Psoas muscle (tissue), 8 donors: ENCODE results near the gene DLG3. TPM values are rescaled to one million over a fixed set of nuclear protein-coding genes. Genes with fewer than 3 reads are reported as not detected.
"Not testable (repeated sequence)": the region's sequence is repeated elsewhere in the genome, so short reads cannot be mapped to it uniquely, and the experiment has no call there.

Source experiments
- ATAC-seq, 4 donors: fragments of 200-7000 bp; cut with Tn5 transposase; one replicate each; pipeline ENCODE4 v1.9.1; 2020; ENCODE audit warnings: moderate library complexity in 3 of 4, mild to moderate bottlenecking in 2 of 4
- DNase-seq, 2 donors: peaks; one replicate each; pipeline ENCODE4 v3.0.0-alpha.2; 2020
- H3K27ac ChIP-seq: fragments of 200-600 bp; one replicate; pipeline ENCODE4 v1.8.0; 2022
- H3K27me3 ChIP-seq, 3 donors: fragments of 200-600 bp in 1 of 3; one replicate each; pipeline versions ENCODE4 v1.6.1 to v1.8.0; 2013 to 2022; ENCODE audit warnings: low read length in 2 of 3, mild to moderate bottlenecking in 2 of 3, moderate library complexity in 1 of 3; ENCODE audit not compliant: insufficient read depth in 3 of 3
- H3K36me3 ChIP-seq, 2 donors: fragments of 200-600 bp in 1 of 2; one replicate each; pipeline versions ENCODE4 v1.6.1 to v1.8.0; 2013 to 2022; ENCODE audit warnings: low read depth in 1 of 2, mild to moderate bottlenecking in 1 of 2, moderate library complexity in 1 of 2; ENCODE audit not compliant: insufficient read depth in 1 of 2
- H3K4me1 ChIP-seq: fragments of 200-600 bp; one replicate; pipeline ENCODE4 v1.8.0; 2022
- H3K4me3 ChIP-seq: fragments of 200-600 bp; one replicate; pipeline ENCODE4 v1.8.0; 2022; ENCODE audit warnings: mild to moderate bottlenecking
- H3K9me3 ChIP-seq: fragments of 200-600 bp; one replicate; pipeline ENCODE4 v1.8.0; 2022
- CTCF ChIP-seq: fragments of 200-600 bp; IDR thresholded peaks from one replicate; pipeline ENCODE4 v1.8.0; 2022; ENCODE audit warnings: antibody characterized with exemption
- WGBS, 3 donors: extraction: QIAGEN DNeasy Blood & Tissue Kit; methylation state at CpG; one replicate each; pipeline versions ENCODE4 v1.1.6 to v1.1.7; 2013; 5-methylcytosine and 5-hydroxymethylcytosine counted together
- intact Hi-C, 2 donors: fragments of 100-400 bp; cut with DNase I; formaldehyde crosslinking; loops; one replicate each; pipeline versions ENCODE4 v1.11.0 to v1.14.2; 2022
- polyA plus RNA-seq, 3 donors: library from polyadenylated mRNA; stranded (reverse); fragments of 200-250 nt; gene quantifications; one replicate each; pipeline ENCODE4 v1.2.3, GENCODE V29; 2013
- total RNA-seq, 4 donors: library from RNA; stranded (reverse); fragmentation: NEBNext Ultra II Directional in 2 of 4; extraction: Animal tissue kit (Norgen Biotek cat#: 25700) in 2 of 4; gene quantifications; one replicate each; pipeline versions ENCODE4 v1.2.1 to v1.2.4, GENCODE V29; 2021 to 2023
- donor health status: healthy with polysubstance abuse.
- donor health status: DM: no; HTN: no; CAD: no; lungs with moderate emphysema.
- donor health status: Bipolar disorder and iron deficiency.
- donor health status: healthy.
- donor health status: DM: yes; HTN: yes; CAD: no.
- donor health status: DM: no; HTN: no; CAD: no.
- donor health status: DM: no; HTN: no; CAD: no.
- donor health status: DM: yes; HTN: yes; CAD: no.

DLG3 gene
- total and polyA plus RNA-seq, 7 donors: 0.27 to 1.6 (median 1.2) TPM

- DNase-seq (no peak), ATAC-seq (no peak)
- Histone ChIP-seq H3K4me3 (no peak overlapping the region), H3K36me3 (no peaks in the 10 kb centered on the region), H3K9me3 (no peaks in the 10 kb centered on the region), H3K4me1 (no peaks in the 10 kb centered on the region), H3K27ac (no peak overlapping the region), H3K27me3 (peaks cover 0 to 19% (median 0%) of the 10 kb centered on the region in 3 donors)
- intact Hi-C loops: no loop called here
- TF ChIP-seq CTCF: no peak
- whole genome bisulfite sequencing, 3 donors: 46 to 50% (median 48%) methylated on average over 5 to 6 of the region's 6 CpGs
Observed at GRCh38 chrX:70508296-70508911, 63.8 kb downstream of the DLG3 start.

GRCh38 chrX:70509078-70509477 is 64.4 kb downstream of the DLG3 start:
- Histone ChIP-seq H3K4me1 (no peaks in the 10 kb centered on the region), H3K27me3 (peaks cover 0 to 19% (median 0%) of the 10 kb centered on the region in 3 donors), H3K36me3 (no peaks in the 10 kb centered on the region), H3K4me3 (no peak overlapping the region), H3K27ac (no peak overlapping the region), H3K9me3 (no peaks in the 10 kb centered on the region)
- ATAC-seq: no peak
- 71 to 81% (median 79%) methylated on average over 4 of the region's 4 CpGs for WGBS, 3 donors
- DNase-seq: no peak
- intact Hi-C loops: no loop called here
- no peak for TF ChIP-seq CTCF

GRCh38 chrX:70515270-70515669 is 70.6 kb downstream of the DLG3 start:
- ATAC-seq, DNase-seq, H3K9me3 ChIP-seq, intact Hi-C loops, H3K4me3 ChIP-seq, H3K27ac ChIP-seq, H3K36me3 ChIP-seq, H3K27me3 ChIP-seq, H3K4me1 ChIP-seq: not testable (repeated sequence)
- WGBS, 3 donors: 92 to 97% (median 92%) methylated on average over 4 of the region's 4 CpGs

GRCh38 chrX:70515692-70516091 is 71.1 kb downstream of the DLG3 start:
- H3K9me3 ChIP-seq, ATAC-seq, H3K27ac ChIP-seq, H3K36me3 ChIP-seq, H3K4me1 ChIP-seq, H3K27me3 ChIP-seq, intact Hi-C loops, DNase-seq, H3K4me3 ChIP-seq: not testable (repeated sequence)
- WGBS, 3 donors: 58 to 90% (median 89%) methylated on average over 1 of the region's 1 CpG

- no peak for DNase-seq
- no peaks in the 10 kb centered on the region for H3K9me3 ChIP-seq
- no peaks in the 10 kb centered on the region for H3K4me1 ChIP-seq
- no peak for ATAC-seq
- H3K4me3 ChIP-seq: no peak overlapping the region
- H3K36me3 ChIP-seq: no peaks in the 10 kb centered on the region
- TF ChIP-seq CTCF: no peak
- 71 to 82% (median 74%) methylated on average over 7 to 8 of the region's 8 CpGs for WGBS, 3 donors
- H3K27me3 ChIP-seq: peaks cover 0 to 4% (median 0%) of the 10 kb centered on the region in 3 donors
- no peak overlapping the region for H3K27ac ChIP-seq
- intact Hi-C loops: no loop called here
Observed at GRCh38 chrX:70525733-70526132, 81.1 kb downstream of the DLG3 start.

GRCh38 chrX:70527053-70527452 is 82.4 kb downstream of the DLG3 start:
- ATAC-seq: no peak
- H3K4me1 ChIP-seq: no peaks in the 10 kb centered on the region
- H3K27ac ChIP-seq: no peak overlapping the region
- H3K27me3 ChIP-seq: peaks cover 0 to 4% (median 0%) of the 10 kb centered on the region in 3 donors
- no peak for DNase-seq
- no peaks in the 10 kb centered on the region for H3K9me3 ChIP-seq
- TF ChIP-seq CTCF: no peak
- no peaks in the 10 kb centered on the region for H3K36me3 ChIP-seq
- intact Hi-C loops: no loop called here
- H3K4me3 ChIP-seq: no peak overlapping the region
